ENCODE results near the gene PRKD1. TPM values are rescaled to one million over a fixed set of nuclear protein-coding genes. Genes with fewer than 3 reads are reported as not detected.

PRKD1 gene
- polyA plus RNA-seq, 1 of the 3 experiments (the other 2 are of a cell fraction) = 0.07 TPM

- TF ChIP-seq, protein P1, sequence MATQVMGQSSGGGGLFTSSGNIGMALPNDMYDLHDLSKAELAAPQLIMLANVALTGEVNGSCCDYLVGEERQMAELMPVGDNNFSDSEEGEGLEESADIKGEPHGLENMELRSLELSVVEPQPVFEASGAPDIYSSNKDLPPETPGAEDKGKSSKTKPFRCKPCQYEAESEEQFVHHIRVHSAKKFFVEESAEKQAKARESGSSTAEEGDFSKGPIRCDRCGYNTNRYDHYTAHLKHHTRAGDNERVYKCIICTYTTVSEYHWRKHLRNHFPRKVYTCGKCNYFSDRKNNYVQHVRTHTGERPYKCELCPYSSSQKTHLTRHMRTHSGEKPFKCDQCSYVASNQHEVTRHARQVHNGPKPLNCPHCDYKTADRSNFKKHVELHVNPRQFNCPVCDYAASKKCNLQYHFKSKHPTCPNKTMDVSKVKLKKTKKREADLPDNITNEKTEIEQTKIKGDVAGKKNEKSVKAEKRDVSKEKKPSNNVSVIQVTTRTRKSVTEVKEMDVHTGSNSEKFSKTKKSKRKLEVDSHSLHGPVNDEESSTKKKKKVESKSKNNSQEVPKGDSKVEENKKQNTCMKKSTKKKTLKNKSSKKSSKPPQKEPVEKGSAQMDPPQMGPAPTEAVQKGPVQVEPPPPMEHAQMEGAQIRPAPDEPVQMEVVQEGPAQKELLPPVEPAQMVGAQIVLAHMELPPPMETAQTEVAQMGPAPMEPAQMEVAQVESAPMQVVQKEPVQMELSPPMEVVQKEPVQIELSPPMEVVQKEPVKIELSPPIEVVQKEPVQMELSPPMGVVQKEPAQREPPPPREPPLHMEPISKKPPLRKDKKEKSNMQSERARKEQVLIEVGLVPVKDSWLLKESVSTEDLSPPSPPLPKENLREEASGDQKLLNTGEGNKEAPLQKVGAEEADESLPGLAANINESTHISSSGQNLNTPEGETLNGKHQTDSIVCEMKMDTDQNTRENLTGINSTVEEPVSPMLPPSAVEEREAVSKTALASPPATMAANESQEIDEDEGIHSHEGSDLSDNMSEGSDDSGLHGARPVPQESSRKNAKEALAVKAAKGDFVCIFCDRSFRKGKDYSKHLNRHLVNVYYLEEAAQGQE (IDR thresholded peaks at IDR 0.05; ENCODE audit: low read depth, low read length) = no peak
- TF ChIP-seq GABPA (IDR thresholded peaks at IDR 0.05; ENCODE audit: low read depth) = no peak
Measured at GRCh38 chr14:29722831-29723230, 204.8 kb downstream of the PRKD1 start (continued).

DNA sequence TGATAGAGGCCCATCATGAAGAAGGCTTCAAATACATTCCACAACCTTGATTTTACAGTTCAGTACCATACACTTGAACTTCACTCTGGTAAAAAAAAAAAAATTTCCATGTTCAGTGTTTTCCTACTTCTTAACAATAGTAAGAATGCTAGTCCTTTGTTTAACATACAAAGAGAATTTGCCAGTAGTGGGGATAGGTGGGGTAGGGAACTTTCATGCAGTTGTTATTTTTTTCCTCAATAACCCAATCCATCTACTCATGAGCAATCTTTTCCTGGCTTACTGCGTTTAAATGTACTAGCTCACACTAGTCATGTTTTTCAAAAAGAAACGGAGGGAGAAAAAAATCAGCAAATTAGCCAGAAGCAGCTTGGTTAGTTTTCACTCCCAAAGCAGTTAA, 206.1 kb downstream of the PRKD1 start:
- ChIA-PET CTCF (no interaction called here), POLR2A (no interaction called here)
- 4% methylated on average over 2 of the region's 2 CpGs for WGBS (ENCODE audit: low lambda C conversion rate)
- DNase-seq = no peak
- Histone ChIP-seq H3F3A (replicated peaks; ENCODE audit: insufficient read depth) (no peaks in the 10 kb centered on the region), H4K20me1 (ENCODE audit: insufficient read depth) (no peaks in the 10 kb centered on the region), H3K9me2 (no peaks in the 10 kb centered on the region), H2AFZ (ENCODE audit: low read depth) (no peak overlapping the region), H3K9ac (no peak overlapping the region), H3K4me3 (ENCODE audit: low read depth in 2 of 2, low read length in 1 of 2) (no peak overlapping the region), H3K79me2 (ENCODE audit: insufficient read depth) (no peaks in the 10 kb centered on the region), H3K27me3 (ENCODE audit: insufficient read depth) (no peaks in the 10 kb centered on the region), H3K36me3 (replicated peaks in 1 of 2; ENCODE audit: control insufficient read depth in 1 of 2, insufficient read depth in 2 of 2, low read length in 1 of 2) (no peaks in the 10 kb centered on the region), H3K9me3 (no peaks in the 10 kb centered on the region), H3K4me1 (ENCODE audit: control insufficient read depth in 1 of 2, insufficient read depth in 2 of 2, low read depth in 1 of 2, low read length in 1 of 2) (no peaks in the 10 kb centered on the region), H3K4me2 (no peak overlapping the region), H3K27ac (ENCODE audit: low read depth in 2 of 2, low read length in 1 of 2) (no peak overlapping the region)
- TF ChIP-seq TEAD4 (IDR thresholded peaks at IDR 0.05; ENCODE audit: borderline replicate concordance, insufficient read depth) (no peak), USF2 (IDR thresholded peaks at IDR 0.05; ENCODE audit: borderline replicate concordance, low read depth, low read length) (no peak), FOXM1 (IDR thresholded peaks at IDR 0.05; ENCODE audit: low read depth) (no peak), CHD2 (IDR thresholded peaks at IDR 0.05; ENCODE audit: low read length, partially characterized antibody) (no peak), NRF1 (IDR thresholded peaks at IDR 0.05; ENCODE audit: low read depth, low read length) (no peak)
- TF ChIP-seq, protein P2, sequence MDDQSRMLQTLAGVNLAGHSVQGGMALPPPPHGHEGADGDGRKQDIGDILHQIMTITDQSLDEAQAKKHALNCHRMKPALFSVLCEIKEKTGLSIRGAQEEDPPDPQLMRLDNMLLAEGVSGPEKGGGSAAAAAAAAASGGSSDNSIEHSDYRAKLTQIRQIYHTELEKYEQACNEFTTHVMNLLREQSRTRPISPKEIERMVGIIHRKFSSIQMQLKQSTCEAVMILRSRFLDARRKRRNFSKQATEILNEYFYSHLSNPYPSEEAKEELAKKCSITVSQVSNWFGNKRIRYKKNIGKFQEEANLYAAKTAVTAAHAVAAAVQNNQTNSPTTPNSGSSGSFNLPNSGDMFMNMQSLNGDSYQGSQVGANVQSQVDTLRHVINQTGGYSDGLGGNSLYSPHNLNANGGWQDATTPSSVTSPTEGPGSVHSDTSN (IDR thresholded peaks at IDR 0.05) = no peak
- TF ChIP-seq, protein P3, sequence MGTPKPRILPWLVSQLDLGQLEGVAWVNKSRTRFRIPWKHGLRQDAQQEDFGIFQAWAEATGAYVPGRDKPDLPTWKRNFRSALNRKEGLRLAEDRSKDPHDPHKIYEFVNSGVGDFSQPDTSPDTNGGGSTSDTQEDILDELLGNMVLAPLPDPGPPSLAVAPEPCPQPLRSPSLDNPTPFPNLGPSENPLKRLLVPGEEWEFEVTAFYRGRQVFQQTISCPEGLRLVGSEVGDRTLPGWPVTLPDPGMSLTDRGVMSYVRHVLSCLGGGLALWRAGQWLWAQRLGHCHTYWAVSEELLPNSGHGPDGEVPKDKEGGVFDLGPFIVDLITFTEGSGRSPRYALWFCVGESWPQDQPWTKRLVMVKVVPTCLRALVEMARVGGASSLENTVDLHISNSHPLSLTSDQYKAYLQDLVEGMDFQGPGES (IDR thresholded peaks at IDR 0.05; ENCODE audit: low read depth, low read length) = no peak
- TF ChIP-seq, protein P4, sequence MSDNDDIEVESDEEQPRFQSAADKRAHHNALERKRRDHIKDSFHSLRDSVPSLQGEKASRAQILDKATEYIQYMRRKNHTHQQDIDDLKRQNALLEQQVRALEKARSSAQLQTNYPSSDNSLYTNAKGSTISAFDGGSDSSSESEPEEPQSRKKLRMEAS (IDR thresholded peaks at IDR 0.05; ENCODE audit: low read depth) = no peak

Data from SK-N-SH (cell line).